IPS-NIHi11 (cell line): ENCODE results near the gene LCN10.

Source experiments
- DNase-seq: peaks from one replicate; pipeline ENCODE4 v3.0.0; 2012; ENCODE audit warnings: mixed read lengths, low spot score

Gene LCN10

DNA sequence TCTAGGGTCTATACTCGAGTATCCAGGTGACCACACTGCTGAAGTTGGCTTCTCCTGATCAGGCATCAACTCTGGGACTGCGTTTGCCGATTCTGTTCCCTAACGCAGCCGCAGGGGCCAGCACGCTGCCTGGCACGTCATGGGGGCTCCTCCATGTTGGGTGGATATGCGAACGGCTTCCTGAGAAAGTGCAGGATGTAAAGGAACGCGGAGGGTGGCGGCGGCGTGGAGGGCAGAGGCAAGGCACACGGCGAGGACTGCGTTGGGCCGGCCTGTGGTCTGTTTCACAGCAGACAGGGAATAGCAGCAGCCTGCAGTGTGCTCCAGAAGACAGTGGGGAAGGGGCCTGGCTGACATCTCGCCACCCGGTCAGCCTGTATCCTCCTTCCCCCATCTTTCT is 3.8 kb downstream of the LCN10 start:
- DNase-seq, result no peak

DNA sequence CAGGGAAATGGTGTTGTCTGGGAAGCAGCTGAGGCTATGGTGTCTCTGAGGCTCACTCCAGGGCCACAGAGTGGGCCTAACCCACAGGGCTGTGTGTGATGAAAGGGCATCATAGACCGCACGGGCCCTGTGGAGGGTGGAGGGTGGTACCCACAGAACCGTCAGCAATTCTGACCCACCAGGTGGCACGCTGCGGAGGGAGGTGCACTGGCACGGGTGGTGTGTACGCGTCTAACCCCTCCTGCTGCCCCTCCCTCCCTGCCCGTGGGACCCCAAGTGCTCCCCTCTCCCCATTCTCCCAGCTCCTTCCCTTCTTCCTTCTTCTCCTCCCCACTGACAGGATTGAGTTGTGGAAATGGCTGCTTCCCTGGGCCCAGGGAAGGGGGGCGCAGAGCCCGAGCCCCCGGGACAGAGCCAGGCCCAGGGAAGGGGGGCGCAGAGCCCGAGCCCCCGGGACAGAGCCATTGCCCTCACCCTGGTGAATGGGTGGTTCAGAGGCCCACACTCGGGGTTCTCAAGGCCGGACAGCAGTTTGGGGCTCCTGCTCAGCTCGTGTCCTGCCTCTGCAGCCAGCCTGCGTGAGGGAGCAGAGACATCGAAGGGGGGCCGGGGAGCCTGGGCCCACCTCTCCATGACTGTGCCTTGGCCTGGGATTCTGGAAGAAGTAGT is 6.8 kb downstream of the LCN10 start:
- no peak for DNase-seq

DNA sequence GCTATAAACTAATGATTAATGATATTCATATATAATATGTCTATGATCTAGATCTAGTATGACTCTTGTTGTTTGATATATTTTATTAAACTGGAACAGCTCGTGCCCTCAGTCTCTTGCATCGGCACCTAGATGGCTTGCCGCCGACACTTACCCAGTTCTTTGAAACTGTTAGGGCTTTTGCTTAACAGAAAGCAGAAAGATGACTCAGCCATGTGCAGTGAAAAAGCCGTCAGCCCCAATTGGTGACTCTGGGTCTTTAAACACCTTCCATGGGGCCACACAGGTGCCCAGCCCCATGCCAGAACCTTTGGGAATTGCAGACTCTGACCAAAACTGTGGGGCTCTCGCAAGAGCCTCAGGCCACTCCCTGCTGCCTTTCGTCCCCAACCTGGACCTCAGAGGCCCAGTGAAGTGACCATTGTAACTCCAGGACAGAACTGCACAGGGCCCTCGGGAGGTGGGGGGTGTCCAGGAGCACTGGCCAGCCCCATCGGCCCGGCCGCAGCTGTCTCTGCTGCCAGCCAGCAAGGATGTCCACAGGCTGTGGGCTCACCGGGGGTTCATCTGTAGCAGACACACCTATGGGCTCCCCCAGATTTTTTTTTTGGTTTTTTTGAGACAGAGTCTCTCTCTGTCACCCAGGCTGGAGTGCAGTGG is 7.8 kb downstream of the LCN10 start:
- no peak for DNase-seq

DNA sequence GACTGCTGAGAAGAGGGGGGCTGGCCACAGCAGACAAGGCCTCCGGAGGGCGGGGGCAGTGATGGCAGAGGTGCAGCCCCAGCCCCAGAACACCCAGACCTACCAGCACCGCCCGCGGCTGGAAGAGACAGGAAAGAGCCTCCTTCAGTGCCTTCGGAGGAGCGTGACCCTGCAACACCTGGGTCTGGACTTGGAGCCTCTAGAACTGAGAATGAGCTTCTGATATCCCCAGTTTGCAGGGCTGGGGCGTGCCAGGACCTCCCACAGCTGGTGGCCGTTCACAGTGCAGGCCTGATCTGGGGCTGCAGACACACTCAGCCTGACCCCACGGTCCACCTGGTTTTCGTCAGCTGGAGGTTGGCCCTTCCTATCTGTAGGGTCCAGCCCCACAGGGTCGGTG is 9.1 kb downstream of the LCN10 start:
- no peak for DNase-seq

DNA sequence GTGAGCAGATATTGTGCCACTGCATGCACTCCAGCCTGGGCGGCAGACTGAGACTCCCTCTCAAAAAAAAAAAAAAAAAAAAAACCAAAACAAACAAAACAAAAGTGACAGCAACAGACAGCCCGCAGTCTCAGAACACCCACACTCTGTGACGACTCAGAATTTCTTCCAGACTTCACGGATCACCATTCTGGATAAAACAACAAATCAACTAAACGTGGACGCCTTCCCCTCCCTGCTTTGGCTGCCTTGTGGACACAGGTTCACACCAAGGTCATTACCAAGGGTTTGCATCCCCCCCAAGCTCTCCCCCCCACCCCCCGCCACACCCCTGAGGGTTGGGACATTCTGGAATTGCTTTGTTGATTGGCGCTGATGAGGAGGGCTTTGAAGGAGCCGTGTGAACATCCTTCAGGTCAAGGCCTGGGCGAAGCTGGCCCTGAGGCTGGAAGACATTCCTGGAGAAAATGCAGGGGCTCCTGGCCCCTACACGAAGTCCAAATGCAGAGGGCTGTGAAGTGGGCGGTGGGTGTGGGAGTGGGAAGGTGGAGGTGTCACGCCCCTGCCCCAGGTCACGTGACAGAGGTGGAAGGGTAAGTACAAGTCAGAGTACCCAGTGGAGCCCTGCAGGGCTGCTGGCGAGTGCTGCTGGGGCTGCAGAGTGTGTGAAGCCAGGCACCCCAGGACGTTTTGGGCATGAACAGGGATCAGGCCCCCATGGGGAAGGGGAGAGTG is 10.1 kb downstream of the LCN10 start:
- no peak for DNase-seq

DNA sequence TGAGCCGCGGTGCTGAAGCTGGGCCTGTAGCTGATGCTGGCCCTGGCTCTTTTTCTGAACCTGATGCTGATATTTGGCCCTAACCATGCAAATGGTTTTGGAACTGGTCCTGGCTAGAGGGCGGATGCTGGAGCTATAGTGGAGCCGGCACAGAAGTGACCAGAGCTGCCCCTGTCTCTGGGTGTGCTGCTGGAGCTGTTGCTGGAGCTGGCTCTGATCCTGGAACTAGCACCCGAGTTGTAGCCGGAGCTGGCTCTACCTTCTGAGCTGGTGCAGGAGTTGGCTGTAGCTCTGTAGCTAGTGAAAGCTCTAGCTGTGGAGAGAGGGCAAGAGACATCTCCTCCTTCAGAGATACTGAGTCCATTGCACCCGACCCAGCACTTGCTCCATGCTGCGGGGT is 12.8 kb downstream of the LCN10 start:
- DNase-seq, result no peak

DNA sequence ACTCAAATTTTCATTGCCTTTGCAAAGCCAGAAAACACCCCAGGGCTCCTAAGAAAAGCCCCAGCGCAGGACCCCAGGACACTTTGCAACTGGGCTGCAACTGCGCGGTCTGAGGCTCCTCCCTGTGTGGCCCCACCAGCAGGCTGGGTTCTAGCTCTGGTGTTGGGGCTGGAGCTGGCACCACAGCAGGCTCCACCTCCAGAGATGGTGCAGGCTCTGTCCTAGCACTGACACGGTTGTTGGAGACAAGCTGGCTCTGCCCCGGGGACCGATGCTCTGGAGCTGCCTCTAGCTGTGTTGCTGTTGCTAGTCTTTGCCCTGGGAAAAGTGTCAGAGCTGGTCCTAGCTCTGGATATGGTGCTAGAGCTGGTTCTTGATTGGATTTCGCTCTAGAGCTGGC is 13.6 kb downstream of the LCN10 start:
- DNase-seq, result no peak

DNA sequence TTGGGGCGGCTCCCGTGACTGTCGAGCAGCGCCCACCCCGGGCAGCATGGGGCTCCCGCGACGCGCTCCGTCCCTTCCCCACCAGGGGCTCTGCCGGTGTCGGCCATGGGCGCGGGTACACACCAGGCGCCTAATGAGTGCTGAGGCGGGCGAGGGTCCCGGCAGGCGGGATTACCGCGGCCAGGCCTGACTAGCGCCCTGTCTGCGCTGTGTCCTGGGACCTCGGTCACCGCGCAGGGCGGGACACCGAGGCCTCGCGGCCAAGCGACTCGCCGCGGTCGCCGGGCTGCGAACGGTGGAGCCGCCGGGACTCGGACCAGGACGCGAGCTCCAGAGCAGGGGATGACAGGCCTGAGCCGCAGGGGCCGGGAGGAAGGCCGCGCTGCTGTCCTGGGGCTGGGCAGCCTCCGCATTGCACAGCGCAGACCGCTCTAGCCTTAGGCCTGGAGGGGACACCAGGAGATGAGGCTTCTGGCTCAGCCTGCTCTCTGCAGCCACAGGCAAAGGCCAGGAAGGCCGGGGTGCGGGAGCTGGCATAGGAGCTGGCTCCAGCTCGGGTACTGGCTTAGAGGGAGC is 14.1 kb downstream of the LCN10 start:
- DNase-seq, result peak; percentile 72

DNA sequence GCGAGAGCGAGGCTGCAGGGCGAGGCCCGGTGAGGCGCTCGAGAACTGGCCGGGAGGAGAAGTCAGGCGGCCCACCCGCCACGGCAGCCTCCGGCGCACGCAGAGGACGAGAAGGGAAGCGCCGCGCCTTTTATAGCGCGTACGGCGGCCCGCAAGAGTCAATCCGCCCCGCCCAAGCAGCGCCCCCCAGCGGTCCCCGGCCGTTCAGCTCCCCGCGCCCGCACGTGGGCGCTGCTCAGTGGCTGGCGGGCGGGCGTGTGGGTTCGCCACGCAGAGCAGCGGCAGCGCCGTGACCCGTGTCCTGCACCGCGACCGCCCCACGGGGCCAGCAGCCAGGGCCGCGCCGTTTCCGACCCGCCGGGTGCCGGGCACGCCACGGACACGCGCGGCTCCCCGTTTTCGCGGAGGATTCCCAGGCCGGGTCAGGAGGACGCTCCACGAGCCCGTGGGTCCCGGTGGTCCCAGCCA is 14.6 kb downstream of the LCN10 start:
- DNase-seq, result peak; percentile 97

DNA sequence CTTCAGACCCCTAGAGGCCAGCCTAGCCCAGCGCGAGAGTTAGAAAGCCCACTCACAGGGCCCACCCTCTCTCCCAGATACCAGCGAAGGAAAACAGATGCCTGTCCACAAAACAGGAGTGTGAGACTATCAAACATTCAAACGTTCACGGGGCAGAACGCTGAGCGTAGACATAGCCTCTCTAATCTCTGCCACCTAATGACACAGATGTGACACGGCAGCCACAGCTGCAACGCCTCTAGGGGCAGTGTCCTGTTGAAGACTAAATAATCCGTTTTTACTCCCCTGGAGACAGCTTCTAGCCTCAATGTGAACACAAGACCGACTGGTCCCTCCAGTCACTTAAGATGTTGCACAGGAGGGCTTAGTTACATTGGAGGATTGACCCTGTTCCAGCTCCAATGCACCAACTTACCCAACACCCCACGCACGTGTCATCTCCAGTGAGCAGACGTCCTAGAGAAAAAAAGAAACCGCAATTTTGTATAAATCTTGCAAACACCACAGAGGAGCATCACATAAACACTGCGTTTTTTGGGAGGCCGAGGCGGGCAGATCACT is 16.0 kb downstream of the LCN10 start:
- no peak for DNase-seq

DNA sequence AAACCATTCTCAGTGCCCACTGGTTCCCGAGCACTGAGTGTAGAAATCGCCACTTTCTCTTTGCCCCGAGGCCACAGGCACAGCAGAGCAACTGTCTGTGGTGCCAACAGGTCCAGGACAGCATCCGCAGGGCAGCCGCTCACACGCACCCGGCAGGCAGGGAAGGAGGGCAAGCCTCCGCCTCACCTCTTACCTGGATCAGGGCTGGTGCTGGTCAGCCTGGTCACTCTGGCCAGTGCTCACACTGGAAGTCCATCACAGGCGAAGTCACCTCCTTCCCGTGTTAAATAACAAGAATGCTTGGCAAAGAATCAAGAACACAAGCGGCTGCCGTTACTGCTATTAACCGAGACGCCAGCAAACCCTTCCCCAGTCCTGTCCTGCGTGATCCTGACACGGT is 16.6 kb downstream of the LCN10 start:
- DNase-seq, result no peak

DNA sequence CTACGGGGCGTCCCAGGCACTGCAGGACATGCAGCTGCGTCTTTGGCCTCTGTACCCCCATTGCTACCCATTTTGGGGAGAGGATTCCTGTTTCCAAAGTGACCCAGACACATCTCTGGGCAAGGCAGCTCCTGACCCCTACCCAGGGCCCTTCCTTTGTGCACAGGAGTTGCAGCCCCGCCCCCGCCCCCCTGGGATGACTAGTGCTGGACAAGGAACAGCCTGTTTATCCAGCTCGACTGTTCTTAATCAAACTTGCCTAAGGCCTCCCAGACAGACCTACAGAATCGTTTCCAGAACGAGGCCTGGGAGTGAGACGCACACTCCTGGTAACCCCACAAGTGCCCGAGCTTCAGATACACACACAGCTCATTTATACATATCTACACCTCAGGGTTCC is 17.1 kb downstream of the LCN10 start:
- no peak for DNase-seq

DNA sequence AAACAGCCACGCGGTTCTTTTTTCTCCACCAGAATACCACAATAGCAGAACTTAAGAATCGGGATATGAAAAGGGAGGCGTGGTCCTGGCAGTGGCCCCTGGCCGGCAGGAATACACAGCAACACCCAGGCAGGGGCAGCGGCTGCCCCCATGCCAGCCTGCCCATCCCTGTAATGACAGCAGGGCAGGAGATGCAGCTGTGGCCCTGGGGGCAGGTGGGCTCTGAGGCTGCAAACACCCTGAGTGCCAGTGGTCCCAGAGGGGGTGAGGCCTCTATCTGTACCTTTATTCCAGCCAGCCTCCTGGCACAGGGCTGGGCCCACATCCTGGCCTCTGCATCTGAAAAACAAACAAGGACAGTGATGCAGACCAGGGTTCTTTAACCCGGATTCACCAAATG is 18.0 kb downstream of the LCN10 start:
- DNase-seq, result no peak

DNA sequence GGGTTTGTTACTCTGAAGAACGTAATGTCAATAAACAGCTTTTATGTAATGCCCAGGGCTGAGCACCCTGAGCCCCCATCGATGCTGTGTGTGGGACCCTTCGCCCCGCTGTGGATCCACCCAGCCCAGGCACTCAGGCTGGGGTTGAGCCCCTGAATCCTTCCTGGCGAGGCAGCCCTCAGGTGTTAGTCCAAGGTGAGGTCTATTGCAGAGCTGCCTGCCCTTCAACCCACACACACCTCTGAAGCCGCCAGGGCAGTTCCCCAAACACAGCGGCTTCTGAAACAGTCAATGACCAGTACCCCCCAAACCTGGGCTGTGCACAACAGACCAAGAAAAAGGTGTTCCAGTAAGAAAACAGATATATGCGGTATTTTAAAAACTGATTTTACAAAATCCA is 18.8 kb downstream of the LCN10 start:
- no peak for DNase-seq

DNA sequence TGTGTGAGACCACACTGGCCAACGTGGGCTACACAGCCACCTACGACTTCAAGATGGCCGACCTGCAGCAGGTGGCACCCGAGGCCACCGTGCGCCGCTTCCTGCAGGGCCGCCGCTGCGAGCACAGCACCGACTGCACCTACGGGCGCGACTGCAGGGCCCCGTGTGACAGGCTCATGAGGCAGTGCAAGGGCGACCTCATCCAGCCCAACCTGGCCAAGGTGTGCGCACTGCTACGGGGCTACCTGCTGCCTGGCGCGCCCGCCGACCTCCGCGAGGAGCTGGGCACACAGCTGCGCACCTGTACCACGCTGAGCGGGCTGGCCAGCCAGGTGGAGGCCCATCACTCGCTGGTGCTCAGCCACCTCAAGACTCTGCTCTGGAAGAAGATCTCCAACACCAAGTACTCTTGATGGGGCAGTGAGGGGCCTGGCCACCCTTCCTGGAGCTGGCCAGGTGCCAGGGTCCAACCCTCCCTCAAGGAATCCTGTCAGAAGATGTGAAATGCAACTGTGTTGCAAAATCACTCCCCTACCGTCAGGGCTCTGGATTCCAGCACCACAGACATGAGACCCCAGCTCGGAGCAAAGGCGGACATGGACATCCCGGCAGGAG is 19.3 kb downstream of the LCN10 start:
- DNase-seq, result no peak

DNA sequence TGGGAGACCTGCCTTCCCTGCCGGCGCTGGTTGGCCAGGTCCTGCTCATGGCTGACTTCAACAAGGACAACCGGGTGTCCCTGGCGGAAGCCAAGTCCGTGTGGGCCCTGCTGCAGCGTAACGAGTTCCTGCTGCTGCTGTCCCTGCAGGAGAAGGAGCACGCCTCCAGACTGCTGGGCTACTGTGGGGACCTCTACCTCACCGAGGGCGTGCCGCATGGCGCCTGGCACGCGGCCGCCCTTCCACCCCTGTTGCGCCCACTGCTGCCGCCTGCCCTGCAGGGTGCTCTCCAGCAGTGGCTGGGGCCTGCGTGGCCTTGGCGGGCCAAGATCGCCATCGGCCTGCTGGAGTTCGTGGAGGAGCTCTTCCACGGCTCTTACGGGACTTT is 19.8 kb downstream of the LCN10 start:
- no peak for DNase-seq

DNA sequence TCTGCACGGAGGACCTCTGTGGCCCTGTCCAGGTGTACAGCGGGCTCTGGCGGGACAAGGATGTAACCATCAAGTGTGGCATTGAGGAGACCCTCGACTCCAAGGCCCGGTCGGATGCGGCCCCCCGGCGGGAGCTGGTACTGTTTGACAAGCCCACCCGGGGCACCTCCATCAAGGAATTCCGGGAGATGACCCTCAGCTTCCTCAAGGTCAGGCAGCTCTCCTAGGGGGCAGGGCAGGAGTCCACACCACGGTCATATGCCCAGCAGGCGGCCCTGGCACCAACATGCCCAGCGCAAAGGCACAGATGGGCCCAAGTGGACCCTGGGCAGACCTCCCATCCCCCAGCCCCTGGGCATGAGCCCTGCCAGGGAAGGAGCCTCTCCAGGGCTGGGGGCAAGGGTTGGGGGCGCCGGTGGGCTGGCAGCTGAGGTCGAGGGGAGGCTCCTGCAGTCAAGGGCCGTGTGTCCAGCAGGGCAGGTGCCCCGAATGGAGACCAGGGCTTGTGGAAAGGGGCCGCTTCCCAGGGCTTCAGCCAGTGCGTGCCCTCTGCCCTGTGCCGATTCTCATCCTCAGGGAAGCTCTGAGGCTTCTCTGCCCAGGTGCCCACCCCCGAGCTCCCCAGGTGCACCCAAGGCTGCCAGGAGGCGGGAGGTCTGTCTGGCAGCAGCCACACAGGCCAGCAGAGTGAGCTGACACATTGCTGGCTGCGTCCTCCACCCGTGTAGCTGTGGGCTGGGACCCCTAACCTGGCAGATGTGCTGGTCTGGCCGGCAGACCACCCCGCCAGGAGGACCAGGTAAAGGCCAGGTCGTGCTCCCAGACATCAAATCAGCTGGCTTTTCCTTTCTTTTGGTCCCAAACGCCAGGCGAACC is 20.4 kb downstream of the LCN10 start:
- DNase-seq, result no peak

DNA sequence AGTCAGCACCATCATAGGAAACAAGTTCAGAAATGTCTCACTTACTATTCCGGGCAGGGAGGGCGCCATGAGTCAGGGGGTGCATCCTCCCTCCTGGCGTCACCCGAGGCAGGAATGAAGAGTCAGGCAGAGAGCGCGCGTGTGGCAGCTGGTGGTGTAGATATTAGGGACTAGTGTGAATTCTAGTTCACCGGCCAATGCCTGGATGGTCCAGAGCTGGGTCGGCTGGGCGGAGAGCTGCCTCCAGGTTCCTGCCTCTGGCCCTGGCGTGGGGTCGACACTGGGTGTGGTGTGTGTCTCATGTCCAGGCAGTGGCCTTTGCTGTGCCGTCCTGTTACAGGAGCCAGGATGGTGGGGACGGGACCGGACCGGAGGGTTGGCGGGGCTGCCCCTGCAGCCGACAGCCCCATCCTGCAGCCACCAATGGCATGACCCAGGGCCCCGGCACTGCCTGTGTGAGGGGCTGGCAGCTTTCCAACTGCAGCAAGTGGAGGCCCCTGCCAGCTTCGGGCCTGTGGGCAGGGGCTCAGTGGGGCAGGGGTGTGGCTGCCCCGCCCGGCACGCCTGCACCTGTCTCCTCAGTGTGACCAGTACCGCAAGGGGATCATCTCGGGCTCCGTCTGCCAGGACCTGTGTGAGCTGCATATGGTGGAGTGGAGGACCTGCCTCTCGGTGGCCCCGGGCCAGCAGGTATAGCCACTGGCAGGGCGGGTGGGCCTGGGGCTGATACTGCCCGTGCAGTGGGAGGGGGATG is 21.2 kb downstream of the LCN10 start:
- no peak for DNase-seq

DNA sequence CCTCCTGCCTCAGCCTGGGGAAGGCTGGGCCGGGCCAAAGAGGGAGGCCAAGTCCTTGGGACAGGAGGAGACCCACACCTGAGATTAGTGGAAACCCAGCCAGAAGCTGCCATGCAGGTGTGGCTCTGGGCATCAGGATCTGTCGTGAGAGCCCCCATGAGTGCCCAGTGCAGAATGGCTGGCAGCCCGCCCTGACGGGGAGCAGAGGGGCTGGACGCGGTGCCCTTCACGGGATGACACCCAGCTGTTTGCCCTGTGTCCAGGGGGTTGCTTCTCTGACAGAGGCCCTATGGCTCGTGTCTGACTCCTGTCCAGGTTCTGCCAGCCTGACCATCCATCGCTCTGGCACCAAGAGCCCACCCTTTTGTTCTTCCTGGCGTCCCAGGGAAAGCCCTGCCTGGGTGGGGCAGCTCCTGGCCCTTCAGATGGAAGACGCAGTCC is 21.8 kb downstream of the LCN10 start:
- no peak for DNase-seq

DNA sequence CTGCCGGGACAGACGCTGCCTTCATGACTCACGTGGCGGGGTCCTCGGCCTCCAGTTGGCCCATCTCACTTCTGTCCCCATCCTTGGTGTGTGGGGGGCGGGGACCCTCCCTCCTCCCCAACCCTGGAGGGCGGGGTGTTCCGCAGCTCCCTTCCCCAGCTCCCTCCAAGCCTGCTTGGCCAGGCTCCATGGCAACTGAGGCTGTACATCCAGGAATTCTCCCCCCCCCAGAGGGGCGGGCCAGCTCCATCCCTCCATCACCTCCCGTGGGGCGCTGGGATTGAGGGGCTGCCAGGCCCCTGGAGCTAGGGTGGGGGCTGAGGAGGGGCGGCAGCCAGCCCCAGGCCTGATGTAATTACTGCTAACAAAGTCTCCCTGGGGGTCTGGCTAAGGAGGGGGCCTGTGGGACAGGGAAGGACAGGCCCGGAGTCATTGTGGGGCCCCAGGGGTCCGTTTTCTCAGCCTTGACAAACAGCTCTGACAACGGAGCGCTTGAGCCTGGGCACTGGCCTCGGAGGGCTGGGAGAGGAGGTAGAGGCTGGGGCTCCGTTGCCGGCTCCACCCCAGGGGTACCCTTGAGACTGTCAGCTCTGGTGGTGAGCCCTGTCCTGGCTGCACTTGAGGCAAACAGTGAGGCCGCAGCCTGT is 22.4 kb downstream of the LCN10 start:
- no peak for DNase-seq
